ENCODE measurements around the gene FEN1. TPM values are rescaled to one million over a fixed set of nuclear protein-coding genes. Genes with fewer than 3 reads are reported as not detected.

FEN1 gene
- total RNA-seq, 1 experiment from 2014 or later, result 89.5 TPM

DNA sequence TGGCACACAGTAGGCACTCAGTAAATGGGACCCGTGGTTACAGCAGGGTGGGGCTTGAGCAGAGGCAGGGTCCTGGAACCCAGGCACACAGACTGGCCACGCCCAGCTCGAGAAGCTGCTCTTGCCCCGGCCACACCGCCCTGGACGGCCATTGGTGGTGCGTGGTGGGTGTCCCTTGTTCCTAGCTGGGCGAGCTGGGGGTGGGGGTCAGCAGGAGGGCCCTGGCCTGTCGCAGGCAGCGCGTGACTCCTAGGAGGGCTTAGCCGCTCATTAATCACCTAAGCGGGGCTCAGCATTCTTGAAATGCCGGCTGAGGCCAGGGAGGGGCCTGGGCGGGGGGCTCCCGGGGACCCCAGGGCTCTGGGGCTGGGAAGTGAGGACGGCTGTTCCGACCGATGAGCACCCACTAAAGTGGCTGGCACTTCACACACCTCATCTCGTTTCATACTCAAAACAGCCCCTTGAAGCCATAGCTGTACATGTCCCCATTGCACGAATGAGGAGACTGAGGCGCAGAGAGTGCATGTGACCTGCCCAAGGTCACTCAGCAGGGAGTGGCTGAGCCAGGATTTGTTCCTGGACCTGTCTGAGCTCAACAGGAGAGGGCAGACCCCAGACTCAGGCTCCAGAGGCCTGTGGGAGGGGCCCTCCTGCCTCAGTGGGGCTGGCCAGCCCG is 28.6 kb upstream of the FEN1 start:
- H3K27me3 ChIP-seq (ENCODE audit: insufficient read depth, low read length), result no peaks in the 10 kb centered on the region
- TF ChIP-seq, protein P1, sequence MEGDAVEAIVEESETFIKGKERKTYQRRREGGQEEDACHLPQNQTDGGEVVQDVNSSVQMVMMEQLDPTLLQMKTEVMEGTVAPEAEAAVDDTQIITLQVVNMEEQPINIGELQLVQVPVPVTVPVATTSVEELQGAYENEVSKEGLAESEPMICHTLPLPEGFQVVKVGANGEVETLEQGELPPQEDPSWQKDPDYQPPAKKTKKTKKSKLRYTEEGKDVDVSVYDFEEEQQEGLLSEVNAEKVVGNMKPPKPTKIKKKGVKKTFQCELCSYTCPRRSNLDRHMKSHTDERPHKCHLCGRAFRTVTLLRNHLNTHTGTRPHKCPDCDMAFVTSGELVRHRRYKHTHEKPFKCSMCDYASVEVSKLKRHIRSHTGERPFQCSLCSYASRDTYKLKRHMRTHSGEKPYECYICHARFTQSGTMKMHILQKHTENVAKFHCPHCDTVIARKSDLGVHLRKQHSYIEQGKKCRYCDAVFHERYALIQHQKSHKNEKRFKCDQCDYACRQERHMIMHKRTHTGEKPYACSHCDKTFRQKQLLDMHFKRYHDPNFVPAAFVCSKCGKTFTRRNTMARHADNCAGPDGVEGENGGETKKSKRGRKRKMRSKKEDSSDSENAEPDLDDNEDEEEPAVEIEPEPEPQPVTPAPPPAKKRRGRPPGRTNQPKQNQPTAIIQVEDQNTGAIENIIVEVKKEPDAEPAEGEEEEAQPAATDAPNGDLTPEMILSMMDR (IDR thresholded peaks at IDR 0.05 in 2 of 3, conservative IDR thresholded peaks at IDR 0.05 in 1 of 3; ENCODE audit: borderline replicate concordance in 1 of 3, insufficient read depth in 1 of 3, low read depth in 2 of 3, low read length in 2 of 3), result no peak
- TF ChIP-seq FOSL1 (IDR thresholded peaks at IDR 0.05; ENCODE audit: low read depth) (no peak), RAD21 (IDR thresholded peaks at IDR 0.05; ENCODE audit: low read depth) (no peak), JUND (IDR thresholded peaks at IDR 0.05) (no peak), EGR1 (IDR thresholded peaks at IDR 0.05; ENCODE audit: low read depth) (no peak), CEBPB (IDR thresholded peaks at IDR 0.05; ENCODE audit: low read depth) (no peak), POLR2A (IDR thresholded peaks at IDR 0.05; ENCODE audit: borderline replicate concordance, extremely low read depth, insufficient read depth, insufficient read length) (no peak), ZFX (IDR thresholded peaks at IDR 0.05) (no peak), SRF (IDR thresholded peaks at IDR 0.05; ENCODE audit: low read depth) (no peak)
- TF ChIP-seq, protein P2, sequence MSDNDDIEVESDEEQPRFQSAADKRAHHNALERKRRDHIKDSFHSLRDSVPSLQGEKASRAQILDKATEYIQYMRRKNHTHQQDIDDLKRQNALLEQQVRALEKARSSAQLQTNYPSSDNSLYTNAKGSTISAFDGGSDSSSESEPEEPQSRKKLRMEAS (IDR thresholded peaks at IDR 0.05), result no peak
- TF ChIP-seq, protein P3, sequence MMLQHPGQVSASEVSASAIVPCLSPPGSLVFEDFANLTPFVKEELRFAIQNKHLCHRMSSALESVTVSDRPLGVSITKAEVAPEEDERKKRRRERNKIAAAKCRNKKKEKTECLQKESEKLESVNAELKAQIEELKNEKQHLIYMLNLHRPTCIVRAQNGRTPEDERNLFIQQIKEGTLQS (IDR thresholded peaks at IDR 0.05), result no peak
- ChIA-PET POLR2A (no interaction called here), RAD21 (ENCODE audit: low non-redundant PET in 1 of 2, low total read pairs in 2 of 2, uncharacterized antibody in 2 of 2, unreplicated experiment in 2 of 2) (no interaction called here), CTCF (no interaction called here)
- H4K20me1 ChIP-seq (ENCODE audit: insufficient read depth), result no peaks in the 10 kb centered on the region
- BruUV-seq (replicated peaks), result no TSS peak
- peaks cover 11 to 32% of the 10 kb centered on the region in 2 experiments for H3K4me1 ChIP-seq (ENCODE audit: control insufficient read depth in 1 of 2, insufficient read depth in 2 of 2, low read length in 2 of 2)
- H3K79me2 ChIP-seq (ENCODE audit: insufficient read depth, low read length), result peaks cover 15% of the 10 kb centered on the region; the same call in 1 of the 2 replicates
- H2AFZ ChIP-seq (ENCODE audit: low read depth, low read length, poor library complexity, severe bottlenecking), result no peak overlapping the region
- no peaks in the 10 kb centered on the region for H3K9me2 ChIP-seq (ENCODE audit: insufficient read depth)
- ATAC-seq, result no peak
- H3K36me3 ChIP-seq (ENCODE audit: control insufficient read depth in 1 of 2, insufficient read depth in 2 of 2, low read length in 2 of 2), result no peaks in the 10 kb centered on the region
- no peak overlapping the region for H3K27ac ChIP-seq (ENCODE audit: low read depth, low read length)
- H3K4me2 ChIP-seq (ENCODE audit: low read length), result no peak overlapping the region
- no peaks in the 10 kb centered on the region for H3K9me3 ChIP-seq (ENCODE audit: control insufficient read depth in 1 of 2, insufficient read depth in 1 of 2, low read depth in 1 of 2, low read length in 2 of 2)
- no peak overlapping the region for H3K9ac ChIP-seq (ENCODE audit: low read length)
- intact Hi-C loops (cut with micrococcal nuclease), result no loop called here
- no peak overlapping the region for H3K4me3 ChIP-seq (replicated peaks in 1 of 2; ENCODE audit: low read depth in 1 of 2, low read length in 2 of 2)
- DNase-seq (ENCODE audit: low read depth, low spot score), result no peak

Measured in HCT116 (cell line).